Gastroesophageal sphincter (tissue), 3 donors: ENCODE results near the gene SIN3A.

Experiments
- CTCF ChIP-seq, 4 experiments: fragments of 200-600 bp in 2 of 4; fragments of 450-650 bp in 2 of 4; sonication (generic) in 1 of 4; IDR thresholded peaks; one replicate each; pipeline ENCODE4 v1.5.1; 2017 to 2019; ENCODE audit warnings: antibody characterized with exemption in 4 of 4, mild to moderate bottlenecking in 2 of 4, moderate library complexity in 2 of 4
- EP300 ChIP-seq: sonication (generic); formaldehyde crosslinking; IDR thresholded peaks from one replicate; pipeline ENCODE4 v1.6.1; 2017; ENCODE audit warnings: antibody characterized with exemption, mild to moderate bottlenecking
- POLR2A ChIP-seq, 2 donors: fragments of 450-650 bp; IDR thresholded peaks; one replicate each; pipeline ENCODE4 v1.6.1; 2017; ENCODE audit warnings: antibody characterized with exemption in 2 of 2, mild to moderate bottlenecking in 2 of 2, moderate library complexity in 1 of 2
- POLR2AphosphoS5 ChIP-seq: sonication (generic); formaldehyde crosslinking; IDR thresholded peaks from one replicate; pipeline ENCODE4 v1.6.1; 2017; ENCODE audit warnings: antibody characterized with exemption

DNA sequence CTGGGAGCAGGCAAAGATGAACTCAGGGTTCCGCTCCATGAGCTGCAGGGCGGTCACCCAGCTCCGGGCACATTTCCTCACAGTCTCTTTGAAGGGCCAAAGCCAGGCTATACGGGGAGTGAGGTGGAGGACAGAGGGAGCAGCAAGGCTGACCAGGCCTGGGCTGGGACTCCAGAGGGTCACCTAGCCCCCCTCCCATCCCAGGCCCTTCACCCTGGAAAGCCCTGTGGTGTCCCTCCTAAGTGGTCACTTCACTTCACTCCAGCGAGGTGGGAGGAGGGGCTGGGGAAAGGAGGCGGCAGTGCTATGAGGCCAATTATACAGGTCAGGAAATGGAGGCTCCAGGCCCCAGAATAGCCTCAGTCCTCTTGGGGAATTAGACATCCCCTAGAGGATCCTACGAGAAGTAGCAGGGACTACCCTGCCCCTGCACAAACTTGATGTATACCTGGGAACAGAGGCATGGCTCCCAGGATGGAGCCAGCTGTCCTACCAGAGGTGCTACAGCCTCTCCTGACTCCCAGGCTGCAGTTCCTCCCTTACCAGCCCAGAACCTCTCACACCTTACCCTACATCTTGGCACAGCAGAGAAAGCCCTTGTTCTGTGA lies 88.7 kb downstream of the SIN3A start:
- TF ChIP-seq CTCF (IDR thresholded peaks at IDR 0.05) (no peak), POLR2AphosphoS5 (no peak), POLR2A (IDR thresholded peaks at IDR 0.05) (no peak), EP300 (no peak)
